Activated CD8-positive, alpha-beta memory T cell treated with anti-CD3 and anti-CD28 coated beads, Interleukin-2, amount 10 ng/mL, durations not matched to agents 7 days and 5 days (primary cell): ENCODE measurements around the gene ZNF143. TPM values are rescaled to one million over a fixed set of nuclear protein-coding genes. Genes with fewer than 3 reads are reported as not detected.
"Not testable (repeated sequence)": the region's sequence is repeated elsewhere in the genome, so short reads cannot be mapped to it uniquely, and the experiment has no call there.

Experiments
- ATAC-seq: fragments of 150-1000 bp; cut with Tn5 transposase; one replicate; pipeline ENCODE4 v1.10.0; 2021; ENCODE audit warnings: moderate library complexity
- CTCF ChIA-PET: fragments of 350-600 bp; sonication (Branson Sonifier 250); formaldehyde crosslinking; loops from one replicate; lab custom pipeline; 2021; ENCODE audit warnings: antibody characterized with exemption; lab: Charles Lee
- DNase-seq: peaks from one replicate; pipeline ENCODE4 v3.0.0-alpha.2; 2020
- H3K27ac Mint-ChIP-seq: one replicate; pipeline ENCODE4 v1.8.0; 2021; ENCODE audit warnings: mild to moderate bottlenecking, mixed read lengths
- H3K27me3 Mint-ChIP-seq: one replicate; pipeline ENCODE4 v1.8.0; 2021; ENCODE audit warnings: mixed read lengths
- H3K36me3 Mint-ChIP-seq: one replicate; pipeline ENCODE4 v1.8.0; 2021; ENCODE audit warnings: mild to moderate bottlenecking, mixed read lengths
- H3K4me1 Mint-ChIP-seq: one replicate; pipeline ENCODE4 v1.8.0; 2021; ENCODE audit warnings: mixed read lengths
- H3K4me3 Mint-ChIP-seq: one replicate; pipeline ENCODE4 v1.8.0; 2021; ENCODE audit warnings: mild to moderate bottlenecking, moderate library complexity, mixed read lengths
- H3K9me3 Mint-ChIP-seq: one replicate; pipeline ENCODE4 v1.8.0; 2022; ENCODE audit warnings: low read depth, mixed read lengths
- total RNA-seq, 2 experiments: library from RNA; stranded (reverse); gene quantifications; one replicate each; pipeline ENCODE4 v1.2.3, GENCODE V29; 2021

Gene ZNF143
- total RNA-seq: 10 to 100 TPM; 39.5 to 44.2 TPM

DNA sequence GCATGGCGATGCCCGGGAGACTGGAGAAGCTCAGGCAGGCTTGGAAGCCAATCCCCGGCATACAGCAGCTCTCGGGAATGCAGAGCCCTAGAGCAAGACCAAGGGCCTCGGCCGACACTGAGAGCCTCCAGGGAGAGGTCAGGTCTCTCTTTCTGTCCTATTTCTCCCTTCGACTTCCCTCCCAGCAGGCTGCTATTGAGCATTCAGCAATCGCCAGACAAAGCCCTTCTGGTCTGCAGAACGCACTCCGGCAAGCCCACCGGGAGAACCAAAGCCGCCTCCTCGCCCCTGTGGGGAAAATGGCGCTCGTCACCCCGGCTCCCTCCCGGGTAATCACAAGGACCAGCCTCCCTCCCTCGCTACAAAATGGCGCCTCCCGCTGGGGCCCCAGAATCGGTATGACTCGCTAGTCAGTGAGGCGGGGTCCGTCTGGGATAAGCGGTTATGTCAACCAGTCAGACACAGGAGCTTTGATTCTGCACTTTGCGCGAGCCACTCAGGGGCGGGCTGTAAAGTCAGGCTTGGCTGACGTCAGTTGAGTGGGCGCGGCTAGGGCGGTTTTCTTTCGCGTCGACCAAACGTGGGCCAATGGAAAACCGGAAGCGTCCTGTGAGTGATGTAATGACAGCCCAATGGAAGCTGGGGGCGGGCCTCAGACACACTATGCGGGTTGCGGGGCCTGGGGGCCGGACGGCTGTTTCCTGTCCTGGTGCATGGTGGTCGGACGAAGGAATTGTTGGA is at the start of gene ZNF143:
Gene ZNF143 (plus strand): TSS at position 691 of the 741 bp plus-strand sequence. CDS start 10,297 bp downstream, outside the sequence.
- ATAC-seq (peak; percentile 90), DNase-seq (peak; percentile 100)
- Mint-ChIP-seq H3K4me1 (peaks cover 32% of the 10 kb centered on the region), H3K36me3 (peaks cover 11% of the 10 kb centered on the region), H3K9me3 (no peaks in the 10 kb centered on the region), H3K27ac (peak within 1 kb of the TSS; percentile 99), H3K27me3 (no peaks in the 10 kb centered on the region), H3K4me3 (peak within 1 kb of the TSS; percentile 97)
- CTCF ChIA-PET: interaction anchor here (0.6 to 4.3 kb wide), 15 partner anchors 11 to 295 kb away, joined by 3 to 21 read pairs (median 4); partner anchors contain the start of genes IPO7 and WEE1

DNA sequence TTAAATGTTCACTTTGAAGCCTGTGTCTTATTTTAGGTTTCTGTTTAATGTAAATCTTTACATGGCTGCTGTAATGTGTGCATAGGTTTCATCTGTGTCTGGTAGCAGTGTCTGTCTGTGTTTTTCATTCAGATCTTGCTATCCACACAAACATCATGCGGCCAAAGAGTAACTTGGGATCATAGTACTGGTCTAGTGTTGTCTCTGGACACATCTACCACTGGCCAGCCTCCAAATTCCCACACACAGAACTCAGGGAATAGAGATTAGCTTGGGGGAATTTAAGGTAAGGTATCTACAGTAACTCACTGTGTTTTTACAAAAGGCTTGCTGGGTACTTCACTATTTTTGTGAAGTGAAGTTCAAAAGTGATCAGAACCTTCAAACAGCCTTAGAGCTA is 32.1 kb upstream of the ZNF143 start:
- CTCF ChIA-PET: interaction anchor here (1.7 kb wide), 1 partner anchor 78 kb away, joined by 5 read pairs; no protein-coding TSS in a partner anchor
- no peaks in the 10 kb centered on the region for H3K4me1 Mint-ChIP-seq
- ATAC-seq (no peak), DNase-seq (no peak)
- no peaks in the 10 kb centered on the region for H3K9me3 Mint-ChIP-seq
- H3K27me3 Mint-ChIP-seq: no peaks in the 10 kb centered on the region
- no peak overlapping the region for H3K4me3 Mint-ChIP-seq
- H3K27ac Mint-ChIP-seq: no peak overlapping the region
- H3K36me3 Mint-ChIP-seq: peaks cover 52% of the 10 kb centered on the region

DNA sequence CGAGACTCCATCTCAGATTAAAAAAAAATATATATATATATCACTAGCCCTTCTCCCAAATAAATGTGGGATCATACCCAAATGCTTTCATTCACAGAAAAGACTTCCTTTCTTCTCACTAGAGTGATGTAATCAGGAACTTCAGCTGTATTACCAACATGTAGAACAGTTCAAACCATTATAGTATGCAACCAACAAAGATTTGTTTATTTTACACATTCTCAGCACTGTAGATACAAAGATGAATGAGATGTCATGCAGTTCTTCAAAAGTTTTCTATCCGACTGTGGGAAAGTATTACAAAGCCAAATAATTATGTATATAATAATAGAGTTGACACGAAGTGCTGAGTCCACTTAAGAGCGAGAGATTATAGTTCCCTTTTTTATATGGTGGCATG is 22.2 kb upstream of the ZNF143 start:
- H3K27me3 Mint-ChIP-seq: no peaks in the 10 kb centered on the region
- ATAC-seq (no peak), DNase-seq (no peak)
- no peaks in the 10 kb centered on the region for H3K4me1 Mint-ChIP-seq
- no peaks in the 10 kb centered on the region for H3K9me3 Mint-ChIP-seq
- no peak overlapping the region for H3K27ac Mint-ChIP-seq
- no peak overlapping the region for H3K4me3 Mint-ChIP-seq
- peaks cover 62% of the 10 kb centered on the region for H3K36me3 Mint-ChIP-seq
- CTCF ChIA-PET: no interaction called here

DNA sequence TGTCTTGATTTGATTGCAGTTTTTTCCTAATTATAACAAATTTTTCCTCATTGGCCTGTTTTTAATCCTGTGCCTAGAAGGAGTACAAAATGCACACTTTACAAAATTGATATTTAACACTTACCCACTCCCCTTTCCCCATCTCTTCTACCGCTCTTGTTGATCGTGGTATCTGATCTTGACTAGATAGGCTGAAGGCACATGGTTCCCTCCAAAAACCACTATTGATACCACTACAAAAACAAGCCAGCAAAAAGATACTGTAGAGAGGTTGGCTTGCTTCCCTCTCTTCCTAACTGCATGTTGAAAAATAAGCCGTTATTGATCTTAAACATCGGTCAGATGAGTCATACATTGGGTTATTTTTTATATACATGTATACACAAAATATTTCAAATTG is 14.6 kb upstream of the ZNF143 start:
- H3K4me1 Mint-ChIP-seq: peaks cover 5% of the 10 kb centered on the region
- H3K4me3 Mint-ChIP-seq: no peak overlapping the region
- H3K9me3 Mint-ChIP-seq: no peaks in the 10 kb centered on the region
- no peaks in the 10 kb centered on the region for H3K27me3 Mint-ChIP-seq
- peaks cover 48% of the 10 kb centered on the region for H3K36me3 Mint-ChIP-seq
- CTCF ChIA-PET: no interaction called here
- H3K27ac Mint-ChIP-seq: peak overlapping the region; percentile 48
- ATAC-seq (no peak), DNase-seq (no peak)

DNA sequence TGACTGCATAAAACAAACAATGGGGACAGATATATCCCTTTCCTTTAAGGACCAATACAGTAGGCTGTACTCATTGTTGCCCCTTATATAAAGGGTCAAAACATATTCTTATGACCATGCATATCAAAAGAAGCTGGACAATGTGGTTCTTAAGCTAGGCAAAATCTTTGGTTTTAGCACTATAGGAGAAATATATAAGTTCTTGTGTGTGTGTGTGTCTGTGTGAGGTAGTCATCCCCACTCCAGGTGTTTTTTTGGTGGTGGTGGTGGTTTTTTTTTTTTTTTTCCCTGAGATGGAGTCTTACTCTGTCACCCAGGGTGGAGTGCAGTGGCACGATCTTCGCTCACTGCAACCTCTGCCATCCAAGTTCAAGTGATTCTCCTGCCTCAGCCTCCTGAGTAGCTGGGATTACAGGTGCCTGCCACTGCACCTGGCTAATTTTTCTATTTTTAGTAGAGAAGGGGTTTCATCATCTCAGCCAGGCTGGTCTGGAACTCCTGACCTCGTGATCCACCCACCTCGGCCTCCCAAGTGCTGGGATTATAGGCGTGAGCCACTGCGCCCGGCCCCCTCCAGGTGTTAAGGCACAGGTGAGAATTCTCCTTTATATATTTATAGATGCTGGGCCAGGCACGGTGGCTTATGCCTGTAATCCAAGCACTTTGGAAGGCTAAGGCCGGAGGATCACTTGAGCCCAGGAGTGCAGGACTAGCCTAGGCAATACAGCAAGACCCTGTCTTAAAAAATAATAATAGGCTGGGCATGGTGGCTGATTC is 12.0 kb upstream of the ZNF143 start:
- Mint-ChIP-seq H3K4me3 (no peak overlapping the region), H3K27me3 (no peaks in the 10 kb centered on the region), H3K9me3 (no peaks in the 10 kb centered on the region), H3K4me1 (peaks cover 5% of the 10 kb centered on the region), H3K36me3 (peaks cover 32% of the 10 kb centered on the region), H3K27ac (no peak overlapping the region)
- ATAC-seq: no peak
- no peak for DNase-seq
- CTCF ChIA-PET: interaction anchor here (0.5 to 1.7 kb wide), 5 partner anchors 12 to 1074 kb away, joined by 3 to 6 read pairs (median 3); partner anchors contain the start of gene ZNF143

DNA sequence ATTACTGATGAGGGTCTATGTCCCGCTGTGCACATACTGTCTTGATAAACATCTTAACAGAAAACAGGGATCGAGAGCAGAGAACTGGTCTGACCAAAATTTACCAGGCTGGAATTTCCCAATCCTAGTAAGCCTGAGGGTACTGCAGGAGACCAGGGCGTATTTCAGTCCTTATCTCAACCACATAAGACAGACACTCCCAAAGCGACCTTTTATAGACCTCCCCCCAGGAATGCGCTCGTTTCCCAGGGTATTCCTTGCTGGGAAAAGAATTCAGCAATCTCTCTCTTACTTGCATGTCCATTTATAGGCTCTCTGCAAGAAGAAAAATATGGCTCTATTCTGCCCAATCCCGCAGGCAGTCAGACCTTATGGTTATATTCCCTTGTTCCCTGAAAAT is 8.8 kb upstream of the ZNF143 start:
- H3K27me3 Mint-ChIP-seq, CTCF ChIA-PET, H3K4me3 Mint-ChIP-seq, H3K27ac Mint-ChIP-seq, DNase-seq, H3K4me1 Mint-ChIP-seq, H3K9me3 Mint-ChIP-seq, ATAC-seq: not testable (repeated sequence)
- H3K36me3 Mint-ChIP-seq: peaks cover 18% of the 10 kb centered on the region

DNA sequence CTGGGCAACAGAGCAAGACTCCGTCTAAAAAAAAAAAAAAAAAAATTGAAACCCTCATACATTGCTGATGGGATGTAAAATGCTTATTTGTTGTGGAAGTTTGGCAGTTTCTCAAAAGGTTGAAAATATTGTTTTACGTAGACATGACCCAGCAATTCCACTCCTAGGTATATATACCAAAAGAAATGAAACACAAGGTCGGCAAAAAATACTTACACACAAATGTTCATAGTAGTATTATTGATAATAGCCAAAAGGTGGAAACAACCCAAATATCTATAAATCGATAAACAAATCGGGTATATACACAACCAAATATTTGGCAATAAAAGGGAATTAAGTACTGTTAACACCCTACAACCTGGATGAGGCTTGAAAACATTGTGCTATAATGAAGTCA is 5.1 kb upstream of the ZNF143 start:
- ATAC-seq (no peak), DNase-seq (no peak)
- Mint-ChIP-seq H3K36me3 (peaks cover 12% of the 10 kb centered on the region), H3K4me1 (peaks cover 9% of the 10 kb centered on the region), H3K27ac (no peak overlapping the region), H3K27me3 (no peaks in the 10 kb centered on the region), H3K4me3 (no peak overlapping the region), H3K9me3 (no peaks in the 10 kb centered on the region)
- CTCF ChIA-PET: interaction anchor here (1.5 kb wide), 1 partner anchor 51 kb away, joined by 4 read pairs; no protein-coding TSS in a partner anchor

DNA sequence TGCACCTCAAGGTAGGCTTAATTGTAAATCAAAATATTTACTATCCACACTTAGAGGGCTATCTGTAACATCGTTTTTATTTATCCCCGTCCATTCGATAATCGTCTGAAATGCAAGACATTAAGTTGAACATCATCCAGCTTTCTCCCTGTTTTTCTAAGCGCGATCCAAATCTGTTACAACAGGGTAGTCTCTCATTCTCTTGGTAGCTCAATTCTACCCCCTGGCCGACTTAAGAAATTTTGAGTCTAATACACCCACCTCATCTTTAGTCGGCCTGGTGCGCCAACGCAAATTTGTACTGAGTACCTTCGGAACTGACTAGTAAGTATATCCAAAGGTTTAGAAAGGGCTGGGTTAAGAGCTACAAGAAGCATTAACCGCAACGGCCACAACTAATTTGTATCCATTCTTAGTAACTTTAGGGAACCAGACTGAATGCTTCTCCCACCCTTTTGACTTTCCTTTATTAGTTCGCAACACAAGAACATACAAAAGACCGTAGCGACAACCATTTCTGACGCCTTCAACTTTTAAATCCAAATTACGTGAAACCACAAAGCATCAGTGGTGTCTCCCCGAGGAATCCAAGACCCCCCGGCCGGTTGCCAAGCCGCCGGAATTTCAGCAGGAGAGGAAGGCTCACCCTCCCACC is 1.0 kb upstream of the ZNF143 start:
- Mint-ChIP-seq H3K27ac (peak overlapping the region; percentile 99), H3K4me1 (peaks cover 32% of the 10 kb centered on the region), H3K27me3 (no peaks in the 10 kb centered on the region), H3K36me3 (peaks cover 11% of the 10 kb centered on the region), H3K4me3 (peak overlapping the region; percentile 97), H3K9me3 (no peaks in the 10 kb centered on the region)
- ATAC-seq (no peak), DNase-seq (peak; percentile 62)
- CTCF ChIA-PET: interaction anchor here (0.6 to 4.3 kb wide), 11 partner anchors 11 to 294 kb away, joined by 3 to 21 read pairs (median 4); partner anchors contain the start of gene WEE1

DNA sequence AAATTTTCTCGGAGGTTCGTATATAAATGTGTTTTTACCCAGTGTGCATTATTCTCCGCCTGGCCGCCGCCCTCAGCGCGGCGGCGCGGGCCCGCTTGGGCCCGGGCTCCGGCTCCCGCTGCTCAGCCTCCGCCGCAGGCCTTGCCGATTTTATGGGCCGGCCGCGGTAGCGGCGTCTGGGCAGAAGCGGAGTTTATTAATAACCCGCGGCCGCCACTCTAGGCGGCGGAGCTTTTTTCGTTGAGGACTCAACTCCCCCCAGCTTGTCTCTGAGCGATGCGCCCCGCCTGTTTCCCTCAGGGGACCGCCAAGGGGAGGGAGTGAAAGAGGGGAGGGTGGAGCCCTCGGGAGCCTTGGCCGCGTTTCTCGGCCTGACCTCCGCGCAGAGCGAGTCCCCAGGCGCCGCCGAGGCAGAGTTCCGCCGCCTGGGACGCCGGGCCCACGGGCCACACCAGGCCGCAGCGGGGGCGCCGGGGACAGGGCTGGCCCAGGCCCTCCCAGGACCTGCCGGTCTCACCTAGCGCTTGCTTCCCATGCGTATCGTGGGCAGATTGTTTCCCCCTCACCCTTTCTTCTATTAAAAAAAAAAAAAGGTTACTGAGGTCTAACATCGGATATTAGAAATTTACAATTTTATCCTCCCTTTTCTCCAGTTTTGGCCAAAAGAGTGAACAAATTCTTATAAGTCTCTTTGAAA is 399 bp downstream of the ZNF143 start:
- DNase-seq (peak; percentile 90), ATAC-seq (peak; percentile 59)
- H3K9me3 Mint-ChIP-seq: no peaks in the 10 kb centered on the region
- CTCF ChIA-PET: interaction anchor here (0.6 to 4.3 kb wide), 13 partner anchors 12 to 295 kb away, joined by 3 to 21 read pairs (median 4); partner anchors contain the start of genes IPO7 and WEE1
- H3K4me1 Mint-ChIP-seq: peaks cover 32% of the 10 kb centered on the region
- H3K27ac Mint-ChIP-seq: peak overlapping the region; percentile 99
- H3K36me3 Mint-ChIP-seq: peaks cover 11% of the 10 kb centered on the region
- H3K27me3 Mint-ChIP-seq: no peaks in the 10 kb centered on the region
- peak overlapping the region; percentile 97 for H3K4me3 Mint-ChIP-seq

DNA sequence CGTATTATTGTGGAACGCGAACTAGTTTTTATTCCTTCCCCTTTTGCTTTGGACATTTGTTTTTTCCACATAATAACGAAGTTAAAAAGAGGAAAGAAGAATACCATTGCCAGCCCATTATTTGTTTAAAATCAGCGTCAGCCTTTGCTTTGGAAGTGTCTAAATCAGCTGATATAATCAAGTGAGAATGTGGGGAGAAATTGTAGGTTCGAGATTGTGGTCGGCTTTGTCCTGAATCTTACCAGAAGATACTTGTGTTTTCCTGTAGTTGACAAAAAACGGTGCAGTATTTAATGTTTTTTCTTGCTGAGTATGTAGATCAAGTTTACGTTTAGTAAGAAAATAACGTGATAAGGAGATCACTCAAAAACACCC is 935 bp downstream of the ZNF143 start:
- no peaks in the 10 kb centered on the region for H3K9me3 Mint-ChIP-seq
- CTCF ChIA-PET: interaction anchor here (0.7 to 4.3 kb wide), 5 partner anchors 12 to 291 kb away, joined by 3 to 21 read pairs (median 5); no protein-coding TSS in a partner anchor
- H3K4me3 Mint-ChIP-seq: peak overlapping the region; percentile 97
- ATAC-seq (no peak), DNase-seq (no peak)
- H3K27ac Mint-ChIP-seq: peak overlapping the region; percentile 99
- peaks cover 33% of the 10 kb centered on the region for H3K4me1 Mint-ChIP-seq
- H3K36me3 Mint-ChIP-seq: peaks cover 13% of the 10 kb centered on the region
- H3K27me3 Mint-ChIP-seq: no peaks in the 10 kb centered on the region

DNA sequence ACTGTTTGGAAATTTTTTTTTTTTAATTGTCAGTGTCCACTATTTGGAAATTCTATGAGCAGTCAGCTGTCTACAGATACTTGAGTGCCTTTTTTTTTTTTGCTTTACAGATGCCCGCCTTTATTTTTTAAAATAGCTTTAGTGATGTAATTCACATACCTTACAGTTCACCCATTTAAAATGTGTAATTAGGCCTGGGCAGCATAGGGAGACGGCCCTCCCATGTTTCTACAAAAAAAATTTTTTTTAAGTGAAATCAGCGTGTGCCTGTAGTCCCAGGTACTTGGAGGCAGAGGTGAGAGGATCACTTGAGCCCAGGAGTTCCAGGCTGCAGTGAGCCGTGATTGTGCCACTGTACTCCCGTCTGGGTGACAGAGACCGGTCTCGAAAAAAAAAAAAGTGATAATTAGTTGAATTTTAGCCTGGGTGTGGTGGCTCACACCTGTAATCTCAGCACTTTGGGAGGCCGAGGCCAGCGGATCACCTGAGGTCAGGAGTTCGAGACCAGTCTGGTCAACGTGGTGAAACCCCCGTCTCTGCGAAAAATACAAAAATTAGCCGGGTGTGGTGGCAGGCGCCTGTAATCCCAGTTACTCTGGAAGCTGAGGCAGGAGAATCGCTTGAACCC is 1.5 kb downstream of the ZNF143 start:
- Mint-ChIP-seq H3K4me1 (peaks cover 33% of the 10 kb centered on the region), H3K27ac (peak overlapping the region; percentile 99), H3K27me3 (no peaks in the 10 kb centered on the region), H3K36me3 (peaks cover 14% of the 10 kb centered on the region), H3K4me3 (peak overlapping the region; percentile 97), H3K9me3 (no peaks in the 10 kb centered on the region)
- no peak for DNase-seq
- ATAC-seq: no peak
- CTCF ChIA-PET: interaction anchor here (0.7 to 4.3 kb wide), 4 partner anchors 13 to 45 kb away, joined by 3 to 21 read pairs (median 6); no protein-coding TSS in a partner anchor
